Measurements from ENCODE around the gene NOTCH3. TPM values are rescaled to one million over a fixed set of nuclear protein-coding genes. Genes with fewer than 3 reads are reported as not detected.

Gene NOTCH3
- total RNA-seq, 1 donor, result 27.6 TPM

- no peak overlapping the region for H3K4me3 ChIP-seq (ENCODE audit: low read depth, low read length)
- no peak for TF ChIP-seq CTCF (IDR thresholded peaks at IDR 0.05; ENCODE audit: insufficient read depth, low read depth, low read length)
- no peak for DNase-seq (ENCODE audit: low read depth)
Observed at GRCh38 chr19:15196360-15197005, 4.3 kb downstream of the NOTCH3 start.

GRCh38 chr19:15195371-15196334 lies 5.1 kb downstream of the NOTCH3 start:
- H3K4me3 ChIP-seq (ENCODE audit: low read depth, low read length), result peak overlapping the region; percentile 54
- no peak for TF ChIP-seq CTCF (IDR thresholded peaks at IDR 0.05; ENCODE audit: insufficient read depth, low read depth, low read length)

GRCh38 chr19:15194938-15195337 lies 5.9 kb downstream of the NOTCH3 start:
- no peak for TF ChIP-seq CTCF (IDR thresholded peaks at IDR 0.05; ENCODE audit: insufficient read depth, low read depth, low read length)
- H3K4me3 ChIP-seq (ENCODE audit: low read depth, low read length), result no peak overlapping the region
- DNase-seq (ENCODE audit: low read depth), result peak; percentile 28

More at GRCh38 chr19:15195371-15196334, 5.1 kb downstream of the NOTCH3 start:
- peak; percentile 65 for DNase-seq (ENCODE audit: low read depth)

GRCh38 chr19:15191982-15192381 lies 8.8 kb downstream of the NOTCH3 start:
- no peak for TF ChIP-seq CTCF (IDR thresholded peaks at IDR 0.05; ENCODE audit: insufficient read depth, low read depth, low read length)
- H3K4me3 ChIP-seq (ENCODE audit: low read depth, low read length), result no peak overlapping the region
- no peak for DNase-seq (ENCODE audit: low read depth)

- no peak for TF ChIP-seq CTCF (IDR thresholded peaks at IDR 0.05; ENCODE audit: insufficient read depth, low read depth, low read length)
- no peak for DNase-seq (ENCODE audit: low read depth)
- no peak overlapping the region for H3K4me3 ChIP-seq (ENCODE audit: low read depth, low read length)
Observed at GRCh38 chr19:15191514-15191913, 9.3 kb downstream of the NOTCH3 start.

GRCh38 chr19:15188851-15189250 lies 11.9 kb downstream of the NOTCH3 start:
- DNase-seq (ENCODE audit: low read depth), result no peak
- TF ChIP-seq CTCF (IDR thresholded peaks at IDR 0.05; ENCODE audit: insufficient read depth, low read depth, low read length), result no peak
- no peak overlapping the region for H3K4me3 ChIP-seq (ENCODE audit: low read depth, low read length)
